ENCODE results near the gene SYT8. TPM values are rescaled to one million over a fixed set of nuclear protein-coding genes. Genes with fewer than 3 reads are reported as not detected.
A peak's percentile ranks its signal among the peaks of the same experiment; 100 is the strongest.
"Not testable (repeated sequence)": the region's sequence is repeated elsewhere in the genome, so short reads cannot be mapped to it uniquely, and the experiment has no call there.

The SYT8 gene
- total and polyA plus RNA-seq, 5 donors from 2014 or later: not detected

DNA sequence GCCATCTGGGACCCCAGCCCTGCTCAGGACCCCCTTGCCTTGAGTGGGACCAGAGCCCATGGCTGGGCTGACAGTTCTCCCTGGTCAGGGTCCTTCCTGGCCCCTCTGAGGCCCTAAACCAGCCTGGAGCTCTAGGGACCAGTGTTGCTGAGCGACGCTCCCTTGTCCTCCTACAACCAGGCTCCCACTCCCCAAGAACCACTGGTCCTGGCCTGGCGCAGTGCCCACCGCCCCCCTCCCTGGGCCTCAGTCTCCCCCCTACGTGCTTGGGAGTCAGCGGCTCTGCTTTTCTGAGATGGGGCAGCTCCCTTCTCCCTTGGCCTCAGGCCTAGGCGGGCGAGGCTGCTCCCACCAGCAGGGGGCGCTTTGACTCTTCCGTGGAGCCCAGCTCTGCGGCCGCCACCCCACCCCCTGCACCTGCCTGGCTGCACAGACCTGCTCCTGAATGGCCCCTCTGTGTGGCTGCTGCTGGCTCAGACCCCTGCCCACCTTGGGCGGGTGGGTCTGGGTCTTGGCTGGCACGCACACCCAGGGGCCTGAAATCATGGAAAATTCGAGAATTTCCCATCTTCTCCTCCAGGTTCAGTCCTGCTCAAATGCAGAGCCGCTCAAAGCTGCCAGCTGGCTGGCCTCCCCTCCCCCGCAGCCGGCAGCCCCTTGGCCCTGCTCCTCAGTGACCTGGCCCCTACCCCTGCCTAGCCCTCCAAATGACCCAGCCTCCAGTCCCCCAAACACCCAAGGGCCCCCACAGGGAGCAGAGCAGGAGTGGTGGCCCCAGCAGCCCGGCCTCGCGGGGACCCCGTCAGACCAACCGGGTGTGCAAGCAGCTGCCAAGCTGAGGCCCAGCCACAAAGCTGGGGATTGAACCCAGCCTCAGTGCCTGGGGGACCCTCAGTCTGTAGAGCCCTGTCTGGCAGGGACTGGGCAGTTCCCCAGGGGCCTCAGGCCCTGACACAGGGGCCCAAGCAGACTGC, 47.8 kb downstream of the SYT8 start:
- peaks cover 0 to 42% (median 6%) of the 10 kb centered on the region in 4 donors for H3K4me1 Mint-ChIP-seq
- ATAC-seq (ENCODE audit: low read depth in 2 of 2): peak; percentile 79 to 86
- DNase-seq: peak; percentile 46 to 77 (median 70)
- Histone ChIP-seq H3K9me3 (ENCODE audit: control insufficient read depth in 2 of 2, low read length in 2 of 2) (no peaks in the 10 kb centered on the region), H3K27ac (ENCODE audit: insufficient read depth, low read length, poor library complexity, severe bottlenecking) (no peak overlapping the region), H3K36me3 (ENCODE audit: control insufficient read depth, insufficient read depth, low read length) (peaks cover 49% of the 10 kb centered on the region), H3K4me3 (ENCODE audit: low read depth, low read length) (no peak overlapping the region), H3K27me3 (ENCODE audit: control insufficient read depth, insufficient read depth, low read length) (no peaks in the 10 kb centered on the region), H3K4me1 (ENCODE audit: control insufficient read depth, insufficient read depth, low read length, poor library complexity, severe bottlenecking) (peaks cover 22% of the 10 kb centered on the region)
- H3K36me3 Mint-ChIP-seq: no peaks in the 10 kb centered on the region
- H3K9me3 Mint-ChIP-seq: no peaks in the 10 kb centered on the region
- H3K4me3 Mint-ChIP-seq: no peak overlapping the region
- no peak overlapping the region for H3K27ac Mint-ChIP-seq
- H3K27me3 Mint-ChIP-seq: no peaks in the 10 kb centered on the region

DNA sequence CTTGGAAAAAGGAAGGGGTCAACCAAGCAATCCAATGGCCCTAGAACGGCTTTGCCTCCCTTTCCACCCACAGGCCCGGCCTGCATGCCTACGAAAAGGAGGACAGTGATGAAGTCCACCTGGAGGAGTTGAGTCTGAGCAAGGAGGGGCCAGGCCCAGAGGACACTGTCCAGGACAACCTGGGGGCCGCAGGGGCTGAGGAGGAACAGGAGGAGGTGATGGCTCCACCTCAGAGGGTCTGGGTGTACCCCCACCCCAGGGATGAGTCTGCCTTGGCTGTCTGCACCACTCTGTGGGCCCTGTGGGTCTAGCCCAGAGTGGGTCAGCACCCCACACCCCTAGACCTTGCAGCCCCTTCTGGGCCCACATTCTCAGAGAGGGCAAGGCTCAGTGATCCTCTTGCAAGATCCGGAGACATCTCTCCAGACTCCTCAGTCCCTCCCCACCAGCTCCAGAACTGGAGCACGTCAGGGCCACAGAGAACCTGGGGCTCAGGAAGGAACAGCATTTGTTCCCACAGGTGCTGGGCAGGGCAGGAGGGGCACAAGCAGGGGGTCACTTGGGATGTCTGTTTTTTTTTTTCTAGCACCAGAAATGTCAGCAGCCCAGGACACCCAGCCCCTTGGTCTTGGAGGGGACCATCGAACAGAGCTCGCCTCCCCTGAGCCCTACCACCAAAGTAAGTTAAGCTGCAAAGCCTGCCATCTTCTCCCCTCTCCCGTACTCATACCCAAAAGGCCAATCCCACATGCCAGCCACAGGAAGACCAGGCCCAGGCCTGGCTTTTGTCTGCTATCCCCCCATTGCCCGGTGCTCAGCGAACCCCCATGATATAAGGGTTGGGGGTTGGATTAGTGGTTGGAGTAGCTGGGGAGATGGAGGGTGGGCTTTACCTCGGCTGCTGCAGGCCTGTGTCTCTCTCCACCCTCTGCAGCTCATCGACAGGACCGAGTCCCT, 48.8 kb downstream of the SYT8 start:
- Mint-ChIP-seq H3K27ac (no peak overlapping the region), H3K36me3 (no peaks in the 10 kb centered on the region), H3K4me3 (no peak overlapping the region), H3K4me1 (peaks cover 0 to 46% (median 8%) of the 10 kb centered on the region in 4 donors), H3K27me3 (no peaks in the 10 kb centered on the region), H3K9me3 (no peaks in the 10 kb centered on the region)
- ATAC-seq (ENCODE audit: low read depth in 2 of 2): no peak
- peaks cover 56% of the 10 kb centered on the region for H3K36me3 ChIP-seq (ENCODE audit: control insufficient read depth, insufficient read depth, low read length)
- no peak overlapping the region for H3K27ac ChIP-seq (ENCODE audit: insufficient read depth, low read length, poor library complexity, severe bottlenecking)
- DNase-seq: no peak
- H3K9me3 ChIP-seq (ENCODE audit: control insufficient read depth in 2 of 2, low read length in 2 of 2): no peaks in the 10 kb centered on the region
- peaks cover 27% of the 10 kb centered on the region for H3K4me1 ChIP-seq (ENCODE audit: control insufficient read depth, insufficient read depth, low read length, poor library complexity, severe bottlenecking)
- H3K4me3 ChIP-seq (ENCODE audit: low read depth, low read length): no peak overlapping the region
- no peaks in the 10 kb centered on the region for H3K27me3 ChIP-seq (ENCODE audit: control insufficient read depth, insufficient read depth, low read length)

DNA sequence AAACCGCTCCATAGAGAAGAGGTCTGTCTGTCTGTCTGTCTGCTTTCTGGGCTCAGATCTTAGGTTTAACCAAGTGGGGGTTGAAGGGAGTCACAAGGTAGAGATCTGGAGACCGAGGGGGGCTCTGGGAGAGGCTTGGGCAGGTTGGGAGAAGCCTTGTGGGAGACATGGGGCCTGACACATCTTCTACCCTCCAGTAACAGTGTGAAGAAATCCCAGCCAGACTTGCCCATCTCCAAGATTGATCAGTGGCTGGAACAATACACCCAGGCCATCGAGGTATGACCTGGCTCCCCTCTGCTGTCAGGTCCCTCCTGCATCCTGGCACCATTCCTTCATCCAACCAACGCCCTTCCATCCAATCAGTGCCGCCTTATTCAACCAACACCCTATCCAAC, 49.5 kb downstream of the SYT8 start:
- ATAC-seq (ENCODE audit: low read depth in 2 of 2) (no peak), DNase-seq (no peak)
- H3K27ac Mint-ChIP-seq: no peak overlapping the region
- peaks cover 0 to 46% (median 13%) of the 10 kb centered on the region in 4 donors for H3K4me1 Mint-ChIP-seq
- H3K4me1 ChIP-seq (ENCODE audit: control insufficient read depth, insufficient read depth, low read length, poor library complexity, severe bottlenecking): peaks cover 30% of the 10 kb centered on the region
- H3K4me3 ChIP-seq (ENCODE audit: low read depth, low read length): no peak overlapping the region
- H3K27me3 Mint-ChIP-seq: no peaks in the 10 kb centered on the region
- H3K9me3 ChIP-seq (ENCODE audit: control insufficient read depth in 2 of 2, low read length in 2 of 2): no peaks in the 10 kb centered on the region
- no peaks in the 10 kb centered on the region for H3K36me3 Mint-ChIP-seq
- no peaks in the 10 kb centered on the region for H3K9me3 Mint-ChIP-seq
- H3K27me3 ChIP-seq (ENCODE audit: control insufficient read depth, insufficient read depth, low read length): no peaks in the 10 kb centered on the region
- H3K36me3 ChIP-seq (ENCODE audit: control insufficient read depth, insufficient read depth, low read length): peaks cover 56% of the 10 kb centered on the region
- no peak overlapping the region for H3K4me3 Mint-ChIP-seq
- H3K27ac ChIP-seq (ENCODE audit: insufficient read depth, low read length, poor library complexity, severe bottlenecking): no peak overlapping the region

DNA sequence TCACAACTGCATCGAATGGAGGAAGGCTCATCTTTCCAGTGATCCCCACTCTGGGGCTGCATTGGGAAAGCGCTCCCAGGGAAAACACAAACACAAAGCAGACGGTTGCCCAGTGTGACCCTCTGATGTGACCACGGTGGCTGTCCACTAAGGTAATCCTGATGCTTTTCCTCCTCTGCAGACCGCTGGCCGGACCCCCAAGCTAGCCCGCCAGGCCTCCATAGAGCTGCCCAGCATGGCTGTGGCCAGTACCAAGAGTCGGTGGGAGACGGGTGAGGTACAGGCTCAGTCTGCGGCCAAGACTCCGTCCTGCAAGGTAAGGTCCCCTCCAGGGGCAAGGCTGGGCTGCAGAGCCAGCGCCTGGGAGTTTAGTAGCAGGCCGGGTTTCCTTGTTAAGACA, 51.8 kb downstream of the SYT8 start:
- H3K4me1 Mint-ChIP-seq: peaks cover 0 to 41% (median 11%) of the 10 kb centered on the region in 4 donors
- ATAC-seq (ENCODE audit: low read depth in 2 of 2); H3K27ac Mint-ChIP-seq; H3K36me3 Mint-ChIP-seq; H3K9me3 ChIP-seq (ENCODE audit: control insufficient read depth in 2 of 2, low read length in 2 of 2); H3K9me3 Mint-ChIP-seq; DNase-seq; H3K27me3 Mint-ChIP-seq; H3K27me3 ChIP-seq (ENCODE audit: control insufficient read depth, insufficient read depth, low read length); H3K27ac ChIP-seq (ENCODE audit: insufficient read depth, low read length, poor library complexity, severe bottlenecking); H3K4me3 ChIP-seq (ENCODE audit: low read depth, low read length): not testable (repeated sequence)
- H3K4me1 ChIP-seq (ENCODE audit: control insufficient read depth, insufficient read depth, low read length, poor library complexity, severe bottlenecking): peaks cover 42% of the 10 kb centered on the region
- peak overlapping the region in 1 of 4 donors; percentile 44 for H3K4me3 Mint-ChIP-seq
- peaks cover 51% of the 10 kb centered on the region for H3K36me3 ChIP-seq (ENCODE audit: control insufficient read depth, insufficient read depth, low read length)

Other genes starting within 250 kb of the SYT8 start
- not detected for gene KRTAP5-1, start 249.7 kb upstream of the SYT8 start, total RNA-seq
- gene KRTAP5-1, start 249.7 kb upstream of the SYT8 start, polyA plus RNA-seq: not detected
- gene KRTAP5-2, start 236.7 kb upstream of the SYT8 start, total RNA-seq: 0.35 TPM
- gene KRTAP5-2, start 236.7 kb upstream of the SYT8 start, polyA plus RNA-seq: not detected
- not detected for gene KRTAP5-3, start 226.5 kb upstream of the SYT8 start, total RNA-seq
- not detected for gene KRTAP5-3, start 226.5 kb upstream of the SYT8 start, polyA plus RNA-seq
- not detected for gene KRTAP5-4, start 212.9 kb upstream of the SYT8 start, total RNA-seq
- gene KRTAP5-4, start 212.9 kb upstream of the SYT8 start, polyA plus RNA-seq: not detected
- gene KRTAP5-5, start 205.2 kb upstream of the SYT8 start, total RNA-seq: not detected
- not detected for gene KRTAP5-5, start 205.2 kb upstream of the SYT8 start, polyA plus RNA-seq
- not detected for gene KRTAP5-6, start 137.8 kb upstream of the SYT8 start, total RNA-seq
- not detected for gene KRTAP5-6, start 137.8 kb upstream of the SYT8 start, polyA plus RNA-seq
- gene IFITM10, start 84.4 kb upstream of the SYT8 start, total RNA-seq: 2.4 TPM
- gene IFITM10, start 84.4 kb upstream of the SYT8 start, polyA plus RNA-seq: not detected
- gene CTSD, start 71.1 kb upstream of the SYT8 start, total RNA-seq: 104 TPM
- gene CTSD, start 71.1 kb upstream of the SYT8 start, polyA plus RNA-seq: 100 to 1,000 TPM; 147 to 175 (median 155) TPM
- not detected for gene TNNI2, start 4.0 kb downstream of the SYT8 start, total RNA-seq
- not detected for gene TNNI2, start 4.0 kb downstream of the SYT8 start, polyA plus RNA-seq
- gene LSP1, start 18.1 kb downstream of the SYT8 start, total RNA-seq: 453 TPM
- gene LSP1, start 18.1 kb downstream of the SYT8 start, polyA plus RNA-seq: 100 to 1,000 TPM; 381 to 514 (median 444) TPM
- not detected for gene PRR33, start 56.9 kb downstream of the SYT8 start, total RNA-seq
- gene PRR33, start 56.9 kb downstream of the SYT8 start, polyA plus RNA-seq: under 1 TPM in 3 of 4 donors, not detected in 1; 0.06 to 0.09 (median 0.08) TPM
- 19.4 TPM for gene TNNT3, start 84.7 kb downstream of the SYT8 start, total RNA-seq
- 1 to 10 TPM in 1 of 4 donors, not detected in 3; 1.6 TPM for gene TNNT3, start 84.7 kb downstream of the SYT8 start, polyA plus RNA-seq
- gene MRPL23, start 112.3 kb downstream of the SYT8 start, total RNA-seq: 37.5 TPM
- gene MRPL23, start 112.3 kb downstream of the SYT8 start, polyA plus RNA-seq: 10 to 100 TPM; 19.8 to 84.1 (median 24.6) TPM
- 0.25 TPM for gene H19, start 162.9 kb downstream of the SYT8 start, total RNA-seq
- not detected for gene H19, start 162.9 kb downstream of the SYT8 start, polyA plus RNA-seq